ENCODE measurements around the gene SNRK.

Gene SNRK

DNA sequence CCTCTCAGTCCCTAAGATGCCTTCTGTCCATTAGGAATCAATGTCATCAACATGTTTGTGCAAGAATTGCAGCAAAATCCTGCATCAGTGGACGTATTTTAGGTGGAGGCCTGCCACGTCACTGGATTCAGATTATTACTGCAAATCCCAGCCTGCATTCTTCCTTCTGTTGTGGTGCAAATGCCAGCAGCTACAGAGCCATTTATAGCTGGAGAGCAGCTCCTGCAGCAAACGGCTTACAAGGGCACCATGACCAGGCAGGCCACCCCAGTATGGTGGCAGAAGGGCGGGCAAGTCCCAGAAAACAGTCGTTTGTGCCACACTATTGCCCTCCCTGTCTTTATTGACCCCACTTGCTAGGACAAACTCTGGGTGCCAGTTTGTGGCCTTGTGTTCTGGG is 74.7 kb downstream of the SNRK start:
- no peak for TF ChIP-seq CTCF (IDR thresholded peaks at IDR 0.05; ENCODE audit: control extremely low read depth, extremely low read depth, low read depth, missing control alignments)
- ChIA-PET CTCF (interaction anchor here (1.0 kb wide), 1 partner anchor 19 kb away, joined by 3 read pairs; no protein-coding TSS in a partner anchor), POLR2A (no interaction called here)
- no peak for DNase-seq (ENCODE audit: extremely low spot score)

- ChIA-PET CTCF (no interaction called here), POLR2A (no interaction called here)
- DNase-seq (ENCODE audit: extremely low spot score), result no peak
- TF ChIP-seq CTCF (IDR thresholded peaks at IDR 0.05; ENCODE audit: control extremely low read depth, extremely low read depth, low read depth, missing control alignments), result no peak
Measured at GRCh38 chr3:43362183-43362582, 75.8 kb downstream of the SNRK start.

- POLR2A ChIA-PET, result no interaction called here
- no peak for TF ChIP-seq CTCF (IDR thresholded peaks at IDR 0.05; ENCODE audit: control extremely low read depth, extremely low read depth, low read depth, missing control alignments)
- CTCF ChIA-PET, result interaction anchor here (0.9 kb wide), 1 partner anchor 14 kb away, joined by 3 read pairs; no protein-coding TSS in a partner anchor
- DNase-seq (ENCODE audit: extremely low spot score), result no peak
Measured at GRCh38 chr3:43362961-43363360, 76.6 kb downstream of the SNRK start.

- ChIA-PET CTCF (interaction anchor here (0.9 kb wide), 1 partner anchor 13 kb away, joined by 3 read pairs; no protein-coding TSS in a partner anchor), POLR2A (no interaction called here)
- no peak for DNase-seq (ENCODE audit: extremely low spot score)
- no peak for TF ChIP-seq CTCF (IDR thresholded peaks at IDR 0.05; ENCODE audit: control extremely low read depth, extremely low read depth, low read depth, missing control alignments)
Measured at GRCh38 chr3:43363621-43364266, 77.4 kb downstream of the SNRK start.

GRCh38 chr3:43364494-43364893 is 78.2 kb downstream of the SNRK start:
- CTCF ChIA-PET, result interaction anchor here (1.5 kb wide), 1 partner anchor 949 kb away, joined by 3 read pairs; no protein-coding TSS in a partner anchor
- POLR2A ChIA-PET, result no interaction called here
- TF ChIP-seq CTCF (IDR thresholded peaks at IDR 0.05; ENCODE audit: control extremely low read depth, extremely low read depth, low read depth, missing control alignments), result no peak
- DNase-seq (ENCODE audit: extremely low spot score), result no peak

DNA sequence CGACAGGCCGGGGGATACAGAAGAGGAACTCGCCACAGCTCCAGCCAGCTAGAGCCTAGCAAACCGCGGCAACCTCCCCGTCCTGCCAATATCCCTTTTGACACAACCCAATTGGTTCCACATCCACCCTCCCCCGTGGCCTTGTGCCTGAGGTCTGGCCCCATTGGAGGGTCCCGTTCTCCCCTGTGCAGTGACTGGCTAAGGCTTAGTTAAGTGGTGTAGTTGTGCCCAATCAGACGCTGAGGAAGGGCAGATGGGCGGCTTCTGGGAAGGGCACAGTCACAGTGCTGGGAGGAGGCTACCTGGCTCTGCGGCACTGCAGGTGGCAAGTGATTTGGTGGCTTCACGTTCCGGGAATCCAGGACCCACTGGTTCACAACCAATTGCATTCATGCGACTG is 78.6 kb downstream of the SNRK start:
- ChIA-PET CTCF (interaction anchor here (1.5 kb wide), 1 partner anchor 948 kb away, joined by 3 read pairs; no protein-coding TSS in a partner anchor), POLR2A (no interaction called here)
- TF ChIP-seq CTCF (IDR thresholded peaks at IDR 0.05; ENCODE audit: control extremely low read depth, extremely low read depth, low read depth, missing control alignments), result no peak
- DNase-seq (ENCODE audit: extremely low spot score), result no peak
